GM21528 (cell line): ENCODE data around the gene ERI3.

Experiments used
- ATAC-seq: cut with Tn5 transposase; IDR thresholded peaks from one replicate; pipeline ENCODE4 v1.9.1; 2021; ENCODE audit warnings: mild to moderate bottlenecking, moderate library complexity; ENCODE audit not compliant: unreplicated experiment, low FRiP score

The ERI3 gene

GRCh38 chr1:44351289-44351688, 3.8 kb downstream of the ERI3 start:
- ATAC-seq, result no peak

GRCh38 chr1:44348061-44348485, 7.0 kb downstream of the ERI3 start:
- ATAC-seq, result no peak

GRCh38 chr1:44347280-44347679, 7.8 kb downstream of the ERI3 start:
- ATAC-seq, result no peak

- no peak for ATAC-seq
Observed at GRCh38 chr1:44346878-44347277, 8.2 kb downstream of the ERI3 start.

GRCh38 chr1:44346184-44346583, 8.9 kb downstream of the ERI3 start:
- ATAC-seq, result no peak

- no peak for ATAC-seq
Observed at GRCh38 chr1:44345187-44345775, 9.8 kb downstream of the ERI3 start.

GRCh38 chr1:44339731-44340130, 15.3 kb downstream of the ERI3 start:
- no peak for ATAC-seq

GRCh38 chr1:44338136-44338535, 16.9 kb downstream of the ERI3 start:
- no peak for ATAC-seq

- no peak for ATAC-seq
Observed at GRCh38 chr1:44336668-44337067, 18.4 kb downstream of the ERI3 start.

- no peak for ATAC-seq
Observed at GRCh38 chr1:44334968-44335367, 20.1 kb downstream of the ERI3 start.

- no peak for ATAC-seq
Observed at GRCh38 chr1:44333376-44333775, 21.7 kb downstream of the ERI3 start.

GRCh38 chr1:44332505-44332904, 22.6 kb downstream of the ERI3 start:
- no peak for ATAC-seq

GRCh38 chr1:44330935-44331334, 24.1 kb downstream of the ERI3 start:
- ATAC-seq, result no peak

GRCh38 chr1:44328671-44329416, 26.2 kb downstream of the ERI3 start:
- no peak for ATAC-seq

- ATAC-seq, result no peak
Observed at GRCh38 chr1:44327679-44328491, 27.2 kb downstream of the ERI3 start.

- no peak for ATAC-seq
Observed at GRCh38 chr1:44326821-44327465, 28.1 kb downstream of the ERI3 start.

GRCh38 chr1:44326024-44326701, 28.9 kb downstream of the ERI3 start:
- ATAC-seq, result no peak

- no peak for ATAC-seq
Observed at GRCh38 chr1:44323947-44324346, 31.1 kb downstream of the ERI3 start.

GRCh38 chr1:44322367-44322766, 32.7 kb downstream of the ERI3 start:
- no peak for ATAC-seq

- no peak for ATAC-seq
Observed at GRCh38 chr1:44321466-44321865, 33.6 kb downstream of the ERI3 start.
